Thoracic aorta (tissue), 2 donors: ENCODE measurements around the gene OGDH. TPM values are rescaled to one million over a fixed set of nuclear protein-coding genes. Genes with fewer than 3 reads are reported as not detected.
A peak's percentile ranks its signal among the peaks of the same experiment; 100 is the strongest.

ENCODE experiments used
- ATAC-seq: fragments of 150-250 bp; one replicate; pipeline ENCODE4 v1.8.0; 2017; ENCODE audit warnings: low read depth; ENCODE audit not compliant: insufficient number of reproducible peaks, low FRiP score
- DNase-seq: peaks from one replicate; pipeline ENCODE4 v3.0.0-alpha.2; 2020; ENCODE audit warnings: low spot score
- H3K27ac ChIP-seq, 2 donors: fragments of 200-600 bp; sonication (generic); 1 replicate in 1 of 2; 2 replicates in 1 of 2; pipeline ENCODE4 v1.5.1; 2016; ENCODE audit warnings: mild to moderate bottlenecking in 2 of 2, moderate library complexity in 2 of 2
- H3K27me3 ChIP-seq: fragments of 200-600 bp; sonication (generic); replicated peaks from 2 replicates; pipeline ENCODE4 v1.6.0; 2016; ENCODE audit warnings: mild to moderate bottlenecking; ENCODE audit not compliant: insufficient read depth
- H3K36me3 ChIP-seq: fragments of 200-600 bp; sonication (generic); one replicate; pipeline ENCODE4 v1.5.1; 2016
- H3K4me1 ChIP-seq, 2 donors: fragments of 200-600 bp; sonication (generic); 1 replicate in 1 of 2; 2 replicates in 1 of 2; pipeline versions ENCODE4 v1.5.1 to v1.6.0; 2016; ENCODE audit warnings: low read depth in 2 of 2, mild to moderate bottlenecking in 1 of 2; ENCODE audit not compliant: control insufficient read depth in 1 of 2
- H3K4me3 ChIP-seq: fragments of 200-600 bp; sonication (generic); 2 replicates; pipeline ENCODE4 v1.5.1; 2016; ENCODE audit warnings: mild to moderate bottlenecking
- H3K9me3 ChIP-seq: fragments of 200-600 bp; sonication (generic); 2 replicates; pipeline ENCODE4 v1.5.1; 2016
- CTCF ChIP-seq: fragments of 200-600 bp; sonication (generic); IDR thresholded peaks from one replicate; pipeline ENCODE4 v1.5.1; 2019; ENCODE audit warnings: antibody characterized with exemption
- total RNA-seq, 2 donors: library from RNA; depleted of rRNA; stranded (reverse); fragments of >200 nt; gene quantifications; one replicate each; pipeline versions ENCODE4 v1.1.0 to v1.2.3, GENCODE V29; 2016

The OGDH gene
- total RNA-seq, 2 donors from 2014 or later = 80.8 to 99.2 TPM

DNA sequence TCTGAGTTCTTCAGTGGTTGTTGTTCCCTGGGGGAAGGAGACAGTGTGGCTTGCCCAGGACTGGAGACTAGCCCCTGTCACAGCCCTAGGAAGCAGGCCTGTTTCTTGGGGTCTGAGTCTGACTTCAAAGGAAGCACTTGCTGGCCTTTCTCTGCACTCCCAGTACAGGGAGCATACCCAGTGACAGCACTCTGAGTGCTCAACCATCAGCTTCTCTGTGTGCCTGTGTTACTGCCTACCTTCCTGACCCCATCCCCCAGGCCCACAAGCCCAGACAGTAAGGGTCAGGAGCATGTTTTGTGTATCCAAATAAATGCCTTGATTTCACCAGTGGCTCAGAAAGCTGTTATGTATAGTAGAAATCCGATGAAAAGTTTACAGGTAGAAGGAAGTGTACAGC is 48.9 kb downstream of the OGDH start:
- H3K4me1 ChIP-seq = no peaks in the 10 kb centered on the region
- no peak overlapping the region for H3K4me3 ChIP-seq
- peaks cover under 1% of the 10 kb centered on the region for H3K9me3 ChIP-seq
- DNase-seq = no peak
- no peak overlapping the region for H3K27ac ChIP-seq
- TF ChIP-seq CTCF = no peak
- H3K36me3 ChIP-seq = peaks cover 10% of the 10 kb centered on the region
- H3K27me3 ChIP-seq = no peaks in the 10 kb centered on the region
- ATAC-seq = no peak

- no peak overlapping the region for H3K4me3 ChIP-seq
- no peak overlapping the region for H3K27ac ChIP-seq
- TF ChIP-seq CTCF = no peak
- H3K9me3 ChIP-seq = peaks cover 4% of the 10 kb centered on the region
- no peaks in the 10 kb centered on the region for H3K27me3 ChIP-seq
- ATAC-seq = no peak
- H3K36me3 ChIP-seq = peaks cover 15% of the 10 kb centered on the region
- no peak for DNase-seq
- no peaks in the 10 kb centered on the region for H3K4me1 ChIP-seq
Observed at GRCh38 chr7:44658979-44659378, 52.6 kb downstream of the OGDH start.

DNA sequence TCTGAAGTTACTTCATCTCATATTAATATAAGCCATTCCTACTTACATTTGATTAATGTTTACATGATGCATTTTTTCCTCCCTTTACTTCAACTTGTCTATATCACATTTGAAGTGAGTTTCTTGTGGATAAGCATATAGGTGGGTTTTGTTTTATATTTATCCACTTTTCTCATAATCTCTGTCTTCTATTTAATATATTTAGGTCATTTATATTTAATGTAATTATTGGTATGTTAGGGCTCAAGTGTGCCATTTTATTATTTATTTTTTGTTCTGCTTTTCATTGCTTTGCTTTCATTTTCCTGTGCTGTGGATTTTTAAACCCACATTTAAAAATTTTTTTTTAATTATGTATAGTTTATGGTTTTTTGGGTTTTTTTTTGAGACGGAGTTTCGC is 54.8 kb downstream of the OGDH start:
- H3K4me1 ChIP-seq = peaks cover 0 to 8% of the 10 kb centered on the region in 2 donors
- peaks cover 4% of the 10 kb centered on the region for H3K9me3 ChIP-seq
- ATAC-seq (no peak), DNase-seq (no peak)
- H3K36me3 ChIP-seq = peaks cover 15% of the 10 kb centered on the region
- H3K27me3 ChIP-seq = no peaks in the 10 kb centered on the region
- H3K27ac ChIP-seq = no peak overlapping the region
- TF ChIP-seq CTCF = no peak
- no peak overlapping the region for H3K4me3 ChIP-seq

DNA sequence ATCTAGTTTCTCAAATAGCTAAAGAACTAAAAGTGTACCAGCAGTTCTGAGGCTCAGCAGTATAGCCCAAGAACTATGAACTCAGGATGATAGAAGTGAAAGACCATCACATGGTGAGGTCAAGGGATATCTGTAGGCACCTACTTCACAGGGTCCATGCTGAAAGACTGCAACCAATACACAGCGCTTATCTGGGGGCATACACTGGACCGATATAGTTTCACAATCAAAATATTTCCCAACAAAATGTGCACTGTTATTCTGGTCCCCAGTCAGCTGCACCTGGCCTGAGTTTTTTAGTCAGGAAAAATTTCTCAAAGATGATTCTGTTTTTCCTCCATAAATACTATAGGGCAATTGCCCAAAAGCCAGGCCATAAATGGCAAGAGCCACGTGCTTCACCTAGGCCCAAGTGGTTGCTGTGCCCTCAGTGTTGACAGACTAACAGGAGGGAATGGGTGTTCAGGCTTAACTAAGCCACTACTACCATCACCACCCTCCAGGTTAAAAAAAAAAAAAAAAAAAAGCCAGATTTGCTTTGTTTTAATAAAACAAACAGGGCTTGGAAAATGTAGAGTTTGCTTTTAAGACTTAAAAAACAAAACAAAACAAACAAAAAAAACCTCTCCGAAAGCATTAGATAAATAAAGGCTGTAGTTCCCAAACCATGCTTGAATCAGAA is 58.5 kb downstream of the OGDH start:
- Histone ChIP-seq H3K27ac (peak overlapping the region in 1 of 2 donors; percentile 11), H3K27me3 (no peaks in the 10 kb centered on the region), H3K9me3 (peaks cover 4% of the 10 kb centered on the region), H3K4me3 (no peak overlapping the region), H3K36me3 (peaks cover 13% of the 10 kb centered on the region), H3K4me1 (peaks cover 0 to 8% of the 10 kb centered on the region in 2 donors)
- no peak for DNase-seq
- ATAC-seq = no peak
- TF ChIP-seq CTCF = no peak

DNA sequence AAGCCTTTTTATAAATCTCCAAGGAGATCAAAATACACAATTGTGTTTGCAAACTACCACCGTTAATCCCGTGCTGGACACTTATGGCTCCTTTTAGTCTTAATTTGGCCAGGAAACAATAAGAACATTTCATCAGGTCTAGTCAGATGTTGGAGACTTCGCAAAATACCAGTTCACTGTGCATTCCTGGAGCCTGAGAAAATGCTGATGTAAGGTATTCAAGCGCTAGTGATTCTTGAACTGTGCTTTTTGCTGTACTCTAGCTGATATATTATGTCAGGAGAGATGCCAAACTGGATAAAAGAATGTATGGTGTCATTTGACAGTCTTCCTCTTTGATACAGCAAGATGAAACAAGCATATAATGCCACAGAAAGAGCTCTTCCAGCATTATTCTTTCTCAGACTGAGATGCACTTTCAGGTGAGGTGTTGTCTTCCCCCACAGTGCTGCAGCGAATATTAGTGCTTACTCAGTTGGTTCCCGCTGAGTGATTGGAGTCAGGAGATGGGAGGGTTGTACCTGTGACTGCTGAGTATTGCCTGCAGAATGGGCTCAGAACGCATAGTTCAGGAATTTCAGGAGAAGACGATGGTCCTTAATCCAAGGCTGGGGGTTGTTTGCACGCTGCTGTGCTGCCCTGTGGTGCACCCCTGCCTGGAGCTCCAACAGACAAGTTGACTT is 59.2 kb downstream of the OGDH start:
- TF ChIP-seq CTCF = no peak
- peaks cover 0 to 8% of the 10 kb centered on the region in 2 donors for H3K4me1 ChIP-seq
- peaks cover 10% of the 10 kb centered on the region for H3K36me3 ChIP-seq
- no peak for DNase-seq
- H3K9me3 ChIP-seq = peaks cover under 1% of the 10 kb centered on the region
- ATAC-seq = no peak
- no peaks in the 10 kb centered on the region for H3K27me3 ChIP-seq
- no peak overlapping the region for H3K4me3 ChIP-seq
- H3K27ac ChIP-seq = peak overlapping the region in 1 of 2 donors; percentile 11
